B cell (primary cell): ENCODE data around the gene AQP3. TPM values are rescaled to one million over a fixed set of nuclear protein-coding genes. Genes with fewer than 3 reads are reported as not detected.

ENCODE experiments used
- ATAC-seq: fragments of 200-7000 bp; cut with Tn5 transposase; one replicate; pipeline ENCODE4 v1.10.0; 2021; ENCODE audit warnings: low read depth, mild to moderate bottlenecking, moderate number of reproducible peaks, moderate library complexity
- CTCF ChIA-PET: fragments of 350-600 bp; sonication (Branson Sonifier 250); formaldehyde crosslinking; loops from one replicate; lab custom pipeline; 2021; ENCODE audit warnings: antibody characterized with exemption, inconsistent platforms; lab: Charles Lee
- POLR2A ChIA-PET: fragments of 350-600 bp; sonication (Branson Sonifier 250); formaldehyde crosslinking; loops from one replicate; lab custom pipeline; 2021; ENCODE audit warnings: antibody characterized with exemption; lab: Charles Lee
- DNase-seq: peaks from one replicate; pipeline ENCODE4 v3.0.0; 2013
- H2AFZ ChIP-seq: 2 replicates; pipeline ENCODE4 v1.6.1; 2012; ENCODE audit warnings: mild to moderate bottlenecking, low read depth, low read length; ENCODE audit not compliant: insufficient read depth, poor library complexity, severe bottlenecking
- H3K27ac ChIP-seq, 2 donors: 1 replicate in 1 of 2; 2 replicates in 1 of 2; pipeline ENCODE4 v1.5.1; 2012 to 2013; ENCODE audit warnings: low read length in 2 of 2, mild to moderate bottlenecking in 2 of 2, moderate library complexity in 1 of 2
- H3K27me3 ChIP-seq, 4 experiments: fragments of 200-600 bp in 1 of 4; sonication (generic) in 1 of 4; replicated peaks in 1 of 4; 1 replicate in 2 of 4; 2 replicates in 2 of 4; pipeline versions ENCODE4 v1.6.1 to v1.7.0; 2013 to 2016; ENCODE audit warnings: low read length in 3 of 4, mild to moderate bottlenecking in 2 of 4, mixed read lengths in 1 of 4, moderate library complexity in 1 of 4; ENCODE audit not compliant: insufficient read depth in 4 of 4, control insufficient read depth in 3 of 4; ENCODE audit errors: control extremely low read depth in 1 of 4
- H3K36me3 ChIP-seq, 2 experiments: replicated peaks in 1 of 2; 1 replicate in 1 of 2; 2 replicates in 1 of 2; pipeline versions ENCODE4 v1.6.1 to v1.7.1; 2013; ENCODE audit warnings: low read length in 1 of 2; ENCODE audit not compliant: insufficient read depth in 2 of 2, control insufficient read depth in 1 of 2; ENCODE audit errors: control extremely low read depth in 1 of 2, extremely low read depth in 1 of 2
- H3K4me1 ChIP-seq, 2 donors: fragments of 200-600 bp in 1 of 2; sonication (generic) in 1 of 2; 1 replicate in 1 of 2; 2 replicates in 1 of 2; pipeline versions ENCODE4 v1.5.1 to v1.6.1; 2013 to 2017; ENCODE audit warnings: low read length in 2 of 2; ENCODE audit not compliant: control insufficient read depth in 2 of 2, insufficient read depth in 2 of 2
- H3K4me2 ChIP-seq: replicated peaks from 2 replicates; pipeline ENCODE3; 2012; ENCODE audit warnings: mild to moderate bottlenecking, low read depth, low read length; ENCODE audit not compliant: poor library complexity, severe bottlenecking
- H3K4me3 ChIP-seq, 5 experiments: fragments of 200-600 bp in 1 of 5; sonication (generic) in 1 of 5; 1 replicate in 3 of 5; 2 replicates in 2 of 5; pipeline versions ENCODE4 v1.5.1 to v1.7.0; 2011 to 2016; ENCODE audit warnings: low read length in 4 of 5, mild to moderate bottlenecking in 4 of 5, low read depth in 2 of 5, control low read depth in 1 of 5, moderate library complexity in 1 of 5; ENCODE audit not compliant: insufficient read depth in 1 of 5; ENCODE audit errors: control extremely low read depth in 1 of 5, extremely low read depth in 1 of 5
- H3K79me2 ChIP-seq: fragments of 200-600 bp; sonication (generic); one replicate; pipeline ENCODE4 v1.6.0; 2016; ENCODE audit warnings: low read length; ENCODE audit not compliant: control insufficient read depth, insufficient read depth
- H3K9ac ChIP-seq: fragments of 200-600 bp; sonication (generic); 2 replicates; pipeline ENCODE4 v1.6.1; 2017; ENCODE audit warnings: mild to moderate bottlenecking, low read length, moderate library complexity
- H3K9me3 ChIP-seq, 3 donors: one replicate each; pipeline versions ENCODE4 v1.6.1 to v1.7.1; 2013; ENCODE audit warnings: low read length in 2 of 3; ENCODE audit not compliant: control insufficient read depth in 2 of 3, insufficient read depth in 1 of 3; ENCODE audit errors: control extremely low read depth in 1 of 3
- H4K20me1 ChIP-seq: 2 replicates; pipeline ENCODE4 v1.6.0; 2012; ENCODE audit warnings: mild to moderate bottlenecking, low read length; ENCODE audit not compliant: insufficient read depth, control insufficient read depth, poor library complexity, severe bottlenecking
- H3K27ac Mint-ChIP-seq: one replicate; pipeline ENCODE4 v1.8.0; 2021; ENCODE audit warnings: mixed read lengths
- H3K27me3 Mint-ChIP-seq: one replicate; pipeline ENCODE4 v1.8.0; 2021; ENCODE audit warnings: mixed read lengths
- H3K4me1 Mint-ChIP-seq: one replicate; pipeline ENCODE4 v1.8.0; 2021; ENCODE audit warnings: mixed read lengths
- H3K4me3 Mint-ChIP-seq: one replicate; pipeline ENCODE4 v1.8.0; 2021; ENCODE audit warnings: mixed read lengths
- H3K9me3 Mint-ChIP-seq: one replicate; pipeline ENCODE4 v1.8.0; 2022; ENCODE audit warnings: mixed read lengths; ENCODE audit not compliant: insufficient read depth
- EZH2 ChIP-seq: IDR thresholded peaks from 2 replicates; pipeline ENCODE4 v1.6.1; 2012; ENCODE audit warnings: borderline replicate concordance, low read depth, mild to moderate bottlenecking, moderate library complexity, low read length; ENCODE audit not compliant: insufficient read depth, poor library complexity, severe bottlenecking
- WGBS: methylation state at CpG from one replicate; pipeline ENCODE4 v1.1.5; 2013; ENCODE audit warnings: missing lambda C conversion rate; ENCODE audit not compliant: insufficient coverage; 5-methylcytosine and 5-hydroxymethylcytosine counted together
- intact Hi-C: fragments of 100-400 bp; cut with micrococcal nuclease; formaldehyde crosslinking; loops from one replicate; pipeline ENCODE4 v1.10.0; 2022
- polyA plus RNA-seq: library from polyadenylated mRNA; depleted of rRNA; stranded (reverse); fragments of >200 nt; gene quantifications from 2 replicates; pipeline ENCODE4 v1.2.3, GENCODE V29; 2012
- total RNA-seq, 2 donors: library from RNA; stranded (reverse); fragments of 120-200 nt in 1 of 2; gene quantifications; 1 replicate in 1 of 2; 2 replicates in 1 of 2; pipeline versions ENCODE4 v1.2.3 to v1.2.4, GENCODE V29; 2013 to 2022
- TF ChIP-seq, protein P1 (sequence below): fragments of 200-600 bp; IDR thresholded peaks from one replicate; pipeline ENCODE4 v1.8.0; 2022; ENCODE audit warnings: antibody characterized with exemption, mild to moderate bottlenecking

Gene AQP3
- total and polyA plus RNA-seq, 2 donors (not counting 1 experiment from before 2014, with no cell fraction given), result 1.8 to 10.0 TPM

GRCh38 chr9:33445389-33446239 is 1.8 kb downstream of the AQP3 start:
- H4K20me1 ChIP-seq, result no peaks in the 10 kb centered on the region
- H2AFZ ChIP-seq, result peak overlapping the region; percentile 80
- H3K4me2 ChIP-seq, result peak overlapping the region; percentile 92
- H3K27me3 ChIP-seq, result peaks cover 0 to 9% (median 1%) of the 10 kb centered on the region in 4 experiments
- CTCF ChIA-PET, result no interaction called here
- intact Hi-C loops, result no loop called here
- 97% methylated on average over 9 of the region's 11 CpGs for WGBS
- Mint-ChIP-seq H3K4me3 (peak overlapping the region; percentile 88), H3K27ac (peak overlapping the region; percentile 81), H3K4me1 (peaks cover 24% of the 10 kb centered on the region), H3K9me3 (no peaks in the 10 kb centered on the region), H3K27me3 (peaks cover 3% of the 10 kb centered on the region)
- H3K27ac ChIP-seq, result no peak overlapping the region
- H3K79me2 ChIP-seq, result no peaks in the 10 kb centered on the region
- H3K4me1 ChIP-seq, result peaks cover 21 to 22% of the 10 kb centered on the region in 2 donors
- POLR2A ChIA-PET, result no interaction called here
- no peak overlapping the region for H3K9ac ChIP-seq
- no peak for TF ChIP-seq EZH2
- TF ChIP-seq, protein P1, sequence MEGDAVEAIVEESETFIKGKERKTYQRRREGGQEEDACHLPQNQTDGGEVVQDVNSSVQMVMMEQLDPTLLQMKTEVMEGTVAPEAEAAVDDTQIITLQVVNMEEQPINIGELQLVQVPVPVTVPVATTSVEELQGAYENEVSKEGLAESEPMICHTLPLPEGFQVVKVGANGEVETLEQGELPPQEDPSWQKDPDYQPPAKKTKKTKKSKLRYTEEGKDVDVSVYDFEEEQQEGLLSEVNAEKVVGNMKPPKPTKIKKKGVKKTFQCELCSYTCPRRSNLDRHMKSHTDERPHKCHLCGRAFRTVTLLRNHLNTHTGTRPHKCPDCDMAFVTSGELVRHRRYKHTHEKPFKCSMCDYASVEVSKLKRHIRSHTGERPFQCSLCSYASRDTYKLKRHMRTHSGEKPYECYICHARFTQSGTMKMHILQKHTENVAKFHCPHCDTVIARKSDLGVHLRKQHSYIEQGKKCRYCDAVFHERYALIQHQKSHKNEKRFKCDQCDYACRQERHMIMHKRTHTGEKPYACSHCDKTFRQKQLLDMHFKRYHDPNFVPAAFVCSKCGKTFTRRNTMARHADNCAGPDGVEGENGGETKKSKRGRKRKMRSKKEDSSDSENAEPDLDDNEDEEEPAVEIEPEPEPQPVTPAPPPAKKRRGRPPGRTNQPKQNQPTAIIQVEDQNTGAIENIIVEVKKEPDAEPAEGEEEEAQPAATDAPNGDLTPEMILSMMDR, result no peak
- no peak overlapping the region for H3K4me3 ChIP-seq
- no peak for DNase-seq
- no peak for ATAC-seq
- no peaks in the 10 kb centered on the region for H3K36me3 ChIP-seq
- no peaks in the 10 kb centered on the region for H3K9me3 ChIP-seq
